Measurements from ENCODE around the gene MCCC1.
"Not testable (repeated sequence)": the region's sequence is repeated elsewhere in the genome, so short reads cannot be mapped to it uniquely, and the experiment has no call there.

Gene MCCC1

GRCh38 chr3:183099026-183099837 lies at the start of gene MCCC1:
Gene MCCC1 (minus strand): TSS chr3:183099496. CDS start chr3:183099440, 56 bp downstream.
- peak; percentile 90 to 91 (median 91) for DNase-seq (ENCODE audit: low read depth in 3 of 3, low spot score in 1 of 3)

GRCh38 chr3:183148056-183148455 lies 48.8 kb upstream of the MCCC1 start:
- DNase-seq (ENCODE audit: low read depth in 3 of 3, low spot score in 1 of 3): no peak

- DNase-seq (ENCODE audit: low read depth in 3 of 3, low spot score in 1 of 3): no peak
Measured at GRCh38 chr3:183144363-183144762, 45.1 kb upstream of the MCCC1 start.

- DNase-seq (ENCODE audit: low read depth in 3 of 3, low spot score in 1 of 3): no peak
Measured at GRCh38 chr3:183142199-183142598, 42.9 kb upstream of the MCCC1 start.

GRCh38 chr3:183134844-183135243 lies 35.5 kb upstream of the MCCC1 start:
- no peak for DNase-seq (ENCODE audit: low read depth in 3 of 3, low spot score in 1 of 3)

- no peak for DNase-seq (ENCODE audit: low read depth in 3 of 3, low spot score in 1 of 3)
Measured at GRCh38 chr3:183132409-183132808, 33.1 kb upstream of the MCCC1 start.

- no peak for DNase-seq (ENCODE audit: low read depth in 3 of 3, low spot score in 1 of 3)
Measured at GRCh38 chr3:183131735-183132134, 32.4 kb upstream of the MCCC1 start.

GRCh38 chr3:183131186-183131725 lies 32.0 kb upstream of the MCCC1 start:
- DNase-seq (ENCODE audit: low read depth in 3 of 3, low spot score in 1 of 3): no peak

- no peak for DNase-seq (ENCODE audit: low read depth in 3 of 3, low spot score in 1 of 3)
Measured at GRCh38 chr3:183129243-183129642, 29.9 kb upstream of the MCCC1 start.

GRCh38 chr3:183128709-183129108 lies 29.4 kb upstream of the MCCC1 start:
- DNase-seq (ENCODE audit: low read depth in 3 of 3, low spot score in 1 of 3): no peak

- no peak for DNase-seq (ENCODE audit: low read depth in 3 of 3, low spot score in 1 of 3)
Measured at GRCh38 chr3:183123891-183124290, 24.6 kb upstream of the MCCC1 start.

- no peak for DNase-seq (ENCODE audit: low read depth in 3 of 3, low spot score in 1 of 3)
Measured at GRCh38 chr3:183122257-183122932, 23.1 kb upstream of the MCCC1 start.

GRCh38 chr3:183120538-183121215 lies 21.4 kb upstream of the MCCC1 start:
- DNase-seq (ENCODE audit: low read depth in 3 of 3, low spot score in 1 of 3): no peak

GRCh38 chr3:183117056-183117455 lies 17.8 kb upstream of the MCCC1 start:
- no peak for DNase-seq (ENCODE audit: low read depth in 3 of 3, low spot score in 1 of 3)

- peak in 2 of 3 donors; percentile 16 to 25 for DNase-seq (ENCODE audit: low read depth in 3 of 3, low spot score in 1 of 3)
Measured at GRCh38 chr3:183116025-183116614, 16.8 kb upstream of the MCCC1 start.

GRCh38 chr3:183114384-183115178 lies 15.3 kb upstream of the MCCC1 start:
- no peak for DNase-seq (ENCODE audit: low read depth in 3 of 3, low spot score in 1 of 3)

- DNase-seq (ENCODE audit: low read depth in 3 of 3, low spot score in 1 of 3): not testable (repeated sequence)
Measured at GRCh38 chr3:183109847-183110246, 10.6 kb upstream of the MCCC1 start.

- no peak for DNase-seq (ENCODE audit: low read depth in 3 of 3, low spot score in 1 of 3)
Measured at GRCh38 chr3:183108470-183108869, 9.2 kb upstream of the MCCC1 start.

- no peak for DNase-seq (ENCODE audit: low read depth in 3 of 3, low spot score in 1 of 3)
Measured at GRCh38 chr3:183108001-183108449, 8.7 kb upstream of the MCCC1 start.

GRCh38 chr3:183107372-183107771 lies 8.1 kb upstream of the MCCC1 start:
- not testable (repeated sequence) for DNase-seq (ENCODE audit: low read depth in 3 of 3, low spot score in 1 of 3)

Measured in stimulated activated CD4-positive, alpha-beta T cell treated with anti-CD3 and anti-CD28 coated beads, TNF-alpha, amount 100 ng/mL, for 1 hour (primary cell).